HG02571 (cell line): ENCODE measurements around the gene SPTLC2.
A peak's percentile ranks its signal among the peaks of the same experiment; 100 is the strongest.
"Not testable (repeated sequence)": the region's sequence is repeated elsewhere in the genome, so short reads cannot be mapped to it uniquely, and the experiment has no call there.

Source experiments
- ATAC-seq: cut with Tn5 transposase; IDR thresholded peaks from one replicate; pipeline ENCODE4 v1.9.1; 2021; ENCODE audit warnings: mild to moderate bottlenecking, moderate library complexity; ENCODE audit not compliant: unreplicated experiment

SPTLC2 gene

GRCh38 chr14:77616454-77617229 lies at the start of gene SPTLC2:
SPTLC2 (minus strand) TSS chr14:77616637; CDS start chr14:77616579, 58 bp downstream.
- peak; percentile 95 for ATAC-seq

GRCh38 chr14:77663293-77663692 lies 46.9 kb upstream of the SPTLC2 start:
- no peak for ATAC-seq

GRCh38 chr14:77661562-77661961 lies 45.1 kb upstream of the SPTLC2 start:
- not testable (repeated sequence) for ATAC-seq

- ATAC-seq: no peak
These were observed 44.3 kb upstream of the SPTLC2 start for GRCh38 chr14:77660754-77661153.

GRCh38 chr14:77659831-77660230 lies 43.4 kb upstream of the SPTLC2 start:
- ATAC-seq: no peak

- no peak for ATAC-seq
These were observed 40.8 kb upstream of the SPTLC2 start for GRCh38 chr14:77657280-77657679.

GRCh38 chr14:77654001-77654441 lies 37.6 kb upstream of the SPTLC2 start:
- ATAC-seq: no peak

GRCh38 chr14:77649326-77649725 lies 32.9 kb upstream of the SPTLC2 start:
- ATAC-seq: no peak

- no peak for ATAC-seq
These were observed 32.2 kb upstream of the SPTLC2 start for GRCh38 chr14:77648520-77649200.

GRCh38 chr14:77647853-77648252 lies 31.4 kb upstream of the SPTLC2 start:
- ATAC-seq: no peak

GRCh38 chr14:77646907-77647306 lies 30.5 kb upstream of the SPTLC2 start:
- no peak for ATAC-seq

- no peak for ATAC-seq
These were observed 29.2 kb upstream of the SPTLC2 start for GRCh38 chr14:77645520-77646230.

- ATAC-seq: no peak
These were observed 26.0 kb upstream of the SPTLC2 start for GRCh38 chr14:77642407-77642806.

- peak; percentile 77 for ATAC-seq
These were observed 25.3 kb upstream of the SPTLC2 start for GRCh38 chr14:77641534-77642341.

GRCh38 chr14:77640756-77641533 lies 24.5 kb upstream of the SPTLC2 start:
- ATAC-seq: no peak

GRCh38 chr14:77638771-77639171 lies 22.3 kb upstream of the SPTLC2 start:
- ATAC-seq: no peak

- ATAC-seq: not testable (repeated sequence)
These were observed 19.4 kb upstream of the SPTLC2 start for GRCh38 chr14:77635869-77636268.

- not testable (repeated sequence) for ATAC-seq
These were observed 19.0 kb upstream of the SPTLC2 start for GRCh38 chr14:77635466-77635865.

- ATAC-seq: no peak
These were observed 13.7 kb upstream of the SPTLC2 start for GRCh38 chr14:77630111-77630510.

GRCh38 chr14:77625360-77625759 lies 8.9 kb upstream of the SPTLC2 start:
- no peak for ATAC-seq
